Limb (tissue), 2 donors: Measurements from ENCODE around the gene XXYLT1.

Source experiments
- DNase-seq, 2 donors: peaks; one replicate each; pipeline ENCODE4 v3.0.0-alpha.2; 2016; ENCODE audit errors: extremely low spot score in 2 of 2

The XXYLT1 gene

GRCh38 chr3:195083659-195084058 lies 187.3 kb downstream of the XXYLT1 start:
- no peak for DNase-seq

- DNase-seq = no peak
Observed at GRCh38 chr3:195082811-195083210, 188.1 kb downstream of the XXYLT1 start.

- no peak for DNase-seq
Observed at GRCh38 chr3:195081242-195081963, 189.6 kb downstream of the XXYLT1 start.

- DNase-seq = no peak
Observed at GRCh38 chr3:195080571-195081151, 190.3 kb downstream of the XXYLT1 start.

- no peak for DNase-seq
Observed at GRCh38 chr3:195080125-195080524, 190.8 kb downstream of the XXYLT1 start.

GRCh38 chr3:195079636-195080035 lies 191.3 kb downstream of the XXYLT1 start:
- DNase-seq = no peak

GRCh38 chr3:195078891-195079440 lies 192.0 kb downstream of the XXYLT1 start:
- no peak for DNase-seq

GRCh38 chr3:195077611-195078540 lies 193.1 kb downstream of the XXYLT1 start:
- no peak for DNase-seq

GRCh38 chr3:195076981-195077610 lies 193.9 kb downstream of the XXYLT1 start:
- DNase-seq = no peak

GRCh38 chr3:195075941-195076875 lies 194.8 kb downstream of the XXYLT1 start:
- no peak for DNase-seq

- no peak for DNase-seq
Observed at GRCh38 chr3:195075199-195075940, 195.6 kb downstream of the XXYLT1 start.

- DNase-seq = no peak
Observed at GRCh38 chr3:195073866-195074860, 196.8 kb downstream of the XXYLT1 start.

GRCh38 chr3:195072916-195073564 lies 197.9 kb downstream of the XXYLT1 start:
- DNase-seq = no peak

- no peak for DNase-seq
Observed at GRCh38 chr3:195071916-195072820, 198.8 kb downstream of the XXYLT1 start.

GRCh38 chr3:195071011-195071728 lies 199.8 kb downstream of the XXYLT1 start:
- no peak for DNase-seq

GRCh38 chr3:195070336-195070735 lies 200.6 kb downstream of the XXYLT1 start:
- no peak for DNase-seq
